ENCODE data around the gene RAMP2. TPM values are rescaled to one million over a fixed set of nuclear protein-coding genes. Genes with fewer than 3 reads are reported as not detected.

Gene RAMP2
- total RNA-seq, 1 experiment from 2014 or later = not detected

- Mint-ChIP-seq H3K9me3 (ENCODE audit: unreplicated experiment) (no peaks in the 10 kb centered on the region), H3K27me3 (ENCODE audit: insufficient read depth, unreplicated experiment) (no peaks in the 10 kb centered on the region), H3K4me1 (ENCODE audit: insufficient read depth, unreplicated experiment) (peaks cover 2% of the 10 kb centered on the region), H3K36me3 (ENCODE audit: insufficient read depth, unreplicated experiment) (no peaks in the 10 kb centered on the region), H3K27ac (ENCODE audit: low read depth, unreplicated experiment) (no peak overlapping the region), H3K4me3 (ENCODE audit: unreplicated experiment) (no peak overlapping the region)
- TF ChIP-seq, protein P1, sequence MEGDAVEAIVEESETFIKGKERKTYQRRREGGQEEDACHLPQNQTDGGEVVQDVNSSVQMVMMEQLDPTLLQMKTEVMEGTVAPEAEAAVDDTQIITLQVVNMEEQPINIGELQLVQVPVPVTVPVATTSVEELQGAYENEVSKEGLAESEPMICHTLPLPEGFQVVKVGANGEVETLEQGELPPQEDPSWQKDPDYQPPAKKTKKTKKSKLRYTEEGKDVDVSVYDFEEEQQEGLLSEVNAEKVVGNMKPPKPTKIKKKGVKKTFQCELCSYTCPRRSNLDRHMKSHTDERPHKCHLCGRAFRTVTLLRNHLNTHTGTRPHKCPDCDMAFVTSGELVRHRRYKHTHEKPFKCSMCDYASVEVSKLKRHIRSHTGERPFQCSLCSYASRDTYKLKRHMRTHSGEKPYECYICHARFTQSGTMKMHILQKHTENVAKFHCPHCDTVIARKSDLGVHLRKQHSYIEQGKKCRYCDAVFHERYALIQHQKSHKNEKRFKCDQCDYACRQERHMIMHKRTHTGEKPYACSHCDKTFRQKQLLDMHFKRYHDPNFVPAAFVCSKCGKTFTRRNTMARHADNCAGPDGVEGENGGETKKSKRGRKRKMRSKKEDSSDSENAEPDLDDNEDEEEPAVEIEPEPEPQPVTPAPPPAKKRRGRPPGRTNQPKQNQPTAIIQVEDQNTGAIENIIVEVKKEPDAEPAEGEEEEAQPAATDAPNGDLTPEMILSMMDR (IDR thresholded peaks at IDR 0.05; ENCODE audit: unreplicated experiment) = no peak
- no TSS peak for BruUV-seq (replicated peaks)
- DNase-seq (ENCODE audit: unreplicated experiment) = no peak
- CTCF ChIA-PET = interaction anchor here (0.5 to 4.3 kb wide), 6 partner anchors 11 to 228 kb away, joined by 3 to 23 read pairs (median 4); partner anchors contain the start of gene BECN1
- intact Hi-C loops (cut with micrococcal nuclease) = no loop called here
- POLR2A ChIA-PET = interaction anchor here (0.9 to 1.3 kb wide), 5 partner anchors 24 to 171 kb away, joined by 3 to 4 read pairs (median 3); partner anchors contain the start of genes BECN1, CNTD1, COA3 and PSMC3IP
These were observed 11.9 kb upstream of the RAMP2 start for GRCh38 chr17:42748908-42749798.

DNA sequence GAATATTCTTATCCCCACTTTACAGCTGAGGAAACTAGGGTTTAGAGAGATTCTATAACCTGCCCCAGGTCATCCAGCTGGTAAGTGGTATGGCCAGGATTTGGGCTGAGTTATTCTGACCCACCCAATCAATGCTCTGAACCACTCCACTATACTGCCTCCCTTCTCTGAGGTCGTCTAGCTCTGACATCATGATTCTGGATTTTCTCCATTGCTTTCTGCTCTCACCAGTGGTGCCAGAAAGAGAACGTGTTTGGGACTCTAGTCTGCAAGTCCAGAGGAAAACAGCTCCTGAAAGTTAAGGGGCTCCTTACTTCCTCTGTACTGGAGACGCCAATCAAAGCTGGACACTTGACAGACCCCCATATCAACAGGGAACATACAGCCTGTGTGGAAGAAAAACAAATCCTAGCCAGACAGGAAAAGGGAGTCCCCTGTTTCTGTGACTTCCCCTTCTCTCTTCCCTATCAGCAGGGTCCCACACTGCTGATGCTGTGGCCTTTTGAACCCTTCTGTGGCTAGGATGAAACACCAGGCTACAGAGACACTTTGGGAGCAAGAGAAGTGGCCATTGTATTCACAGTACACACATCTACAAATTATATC, 10.2 kb upstream of the RAMP2 start:
- intact Hi-C loops (cut with micrococcal nuclease) = no loop called here
- DNase-seq (ENCODE audit: unreplicated experiment) = no peak
- no peak overlapping the region for H3K27ac Mint-ChIP-seq (ENCODE audit: low read depth, unreplicated experiment)
- ChIA-PET POLR2A (interaction anchor here (0.6 to 2.5 kb wide), 2 partner anchors 23 to 198 kb away, joined by 3 to 5 read pairs; partner anchors contain the start of gene VPS25), CTCF (interaction anchor here (0.5 to 4.3 kb wide), 5 partner anchors 9 to 198 kb away, joined by 3 to 23 read pairs (median 3); no protein-coding TSS in a partner anchor)
- no peaks in the 10 kb centered on the region for H3K27me3 Mint-ChIP-seq (ENCODE audit: insufficient read depth, unreplicated experiment)
- H3K4me3 Mint-ChIP-seq (ENCODE audit: unreplicated experiment) = no peak overlapping the region
- H3K9me3 Mint-ChIP-seq (ENCODE audit: unreplicated experiment) = no peaks in the 10 kb centered on the region
- BruUV-seq (replicated peaks) = no TSS peak
- no peaks in the 10 kb centered on the region for H3K36me3 Mint-ChIP-seq (ENCODE audit: insufficient read depth, unreplicated experiment)
- TF ChIP-seq, protein P1 (IDR thresholded peaks at IDR 0.05; ENCODE audit: unreplicated experiment) = no peak
- H3K4me1 Mint-ChIP-seq (ENCODE audit: insufficient read depth, unreplicated experiment) = peaks cover 7% of the 10 kb centered on the region

DNA sequence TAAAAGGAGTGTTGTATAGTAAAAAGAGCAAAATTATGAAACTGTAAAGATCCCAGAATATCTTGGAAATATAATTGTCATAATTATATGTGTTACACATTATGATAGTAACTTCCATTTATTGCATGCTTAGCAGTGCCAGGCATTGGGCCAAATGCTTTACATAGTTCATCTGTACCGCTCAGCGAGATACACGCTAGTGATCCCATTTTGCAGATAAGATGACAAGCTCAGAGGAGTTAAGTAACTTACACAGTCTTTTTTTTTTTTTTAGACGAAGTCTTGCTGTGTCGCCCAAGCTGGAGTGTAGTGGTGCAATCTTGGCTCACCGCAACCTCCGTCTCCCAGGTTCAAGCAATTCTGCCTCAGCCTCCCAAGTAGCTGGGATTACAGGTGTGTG, 9.4 kb upstream of the RAMP2 start:
- POLR2A ChIA-PET = interaction anchor here (0.6 to 2.5 kb wide), 2 partner anchors 22 to 198 kb away, joined by 3 to 5 read pairs; partner anchors contain the start of gene VPS25
- no TSS peak for BruUV-seq (replicated peaks)

More for the DNA sequence above, 9.4 kb upstream of the RAMP2 start:
- Mint-ChIP-seq H3K9me3 (ENCODE audit: unreplicated experiment) (no peaks in the 10 kb centered on the region), H3K4me3 (ENCODE audit: unreplicated experiment) (no peak overlapping the region), H3K4me1 (ENCODE audit: insufficient read depth, unreplicated experiment) (peaks cover 7% of the 10 kb centered on the region), H3K27me3 (ENCODE audit: insufficient read depth, unreplicated experiment) (no peaks in the 10 kb centered on the region), H3K36me3 (ENCODE audit: insufficient read depth, unreplicated experiment) (no peaks in the 10 kb centered on the region), H3K27ac (ENCODE audit: low read depth, unreplicated experiment) (no peak overlapping the region)
- TF ChIP-seq, protein P1 (IDR thresholded peaks at IDR 0.05; ENCODE audit: unreplicated experiment) = no peak
- CTCF ChIA-PET = interaction anchor here (1.2 to 4.3 kb wide), 2 partner anchors 9 to 12 kb away, joined by 3 to 23 read pairs; no protein-coding TSS in a partner anchor
- intact Hi-C loops (cut with micrococcal nuclease) = no loop called here
- DNase-seq (ENCODE audit: unreplicated experiment) = no peak
